ENCODE data around the gene BCR.

Gene BCR

DNA sequence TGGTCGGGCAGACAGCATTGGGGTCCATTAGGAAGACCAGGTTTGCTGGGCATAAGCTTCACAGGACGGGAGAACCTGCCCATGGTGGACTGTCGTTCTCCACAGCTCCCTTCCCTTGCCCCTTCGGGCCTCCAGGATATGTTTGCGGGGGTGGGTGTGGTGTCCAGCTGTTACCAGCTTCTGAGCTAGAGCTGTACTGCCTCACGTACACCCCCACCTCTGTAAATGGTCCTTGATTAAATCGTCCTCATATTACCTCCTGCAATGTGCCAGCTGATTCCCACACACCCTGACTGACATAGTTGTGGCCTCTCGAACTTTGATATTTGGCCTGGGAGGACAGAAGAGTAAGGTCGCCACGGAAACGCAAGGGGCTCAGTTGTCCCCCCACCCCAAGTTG is 16.2 kb upstream of the BCR start:
- H3K79me1 ChIP-seq (ENCODE audit: low read length) = no peaks in the 10 kb centered on the region
- H4K91ac ChIP-seq (ENCODE audit: low read depth, low read length) = no peak overlapping the region
- no peak overlapping the region for H3K4ac ChIP-seq (ENCODE audit: low read depth, low read length)
- no peak overlapping the region for H3K14ac ChIP-seq (ENCODE audit: low read length)
- H3K18ac ChIP-seq (ENCODE audit: low read length) = no peak overlapping the region
- H2BK12ac ChIP-seq (ENCODE audit: low read length) = no peak overlapping the region
- no peak overlapping the region for H2AK5ac ChIP-seq (ENCODE audit: low read length)
- WGBS (ENCODE audit: extremely low coverage, insufficient coverage, insufficient read length) = no CpG with 5 or more reads among the region's 11 CpGs
- no peaks in the 10 kb centered on the region for H3K79me2 ChIP-seq (ENCODE audit: control insufficient read depth, insufficient read depth, low read length, poor library complexity)
- DNase-seq = no peak
- no peak overlapping the region for H2AFZ ChIP-seq (ENCODE audit: insufficient read depth, low read length, poor library complexity)
- H3K27me3 ChIP-seq (ENCODE audit: insufficient read depth, low read length) = no peaks in the 10 kb centered on the region
- H3K36me3 ChIP-seq (ENCODE audit: control insufficient read depth in 1 of 2, insufficient read depth in 2 of 2, low read length in 2 of 2) = no peaks in the 10 kb centered on the region
- no peak overlapping the region for H2BK120ac ChIP-seq (ENCODE audit: insufficient read depth, low read length, poor library complexity)
- no peak overlapping the region for H3K4me2 ChIP-seq (ENCODE audit: low read length)
- H3K4me3 ChIP-seq (ENCODE audit: low read depth, low read length) = no peak overlapping the region
- H3K4me1 ChIP-seq (ENCODE audit: control insufficient read depth in 1 of 2, insufficient read depth in 2 of 2, low read length in 2 of 2) = no peaks in the 10 kb centered on the region
- no peak overlapping the region for H3K27ac ChIP-seq (ENCODE audit: low read depth, low read length)
- H4K8ac ChIP-seq (ENCODE audit: low read depth, low read length) = no peak overlapping the region
- H3K23ac ChIP-seq (ENCODE audit: low read length) = no peak overlapping the region
- H4K12ac ChIP-seq (ENCODE audit: low read depth, low read length) = no peak overlapping the region
- peaks cover 2% of the 10 kb centered on the region for H3K9me3 ChIP-seq (ENCODE audit: insufficient read depth, low read depth, low read length)
- H3K9ac ChIP-seq (ENCODE audit: low read length) = no peak overlapping the region
- H2BK5ac ChIP-seq (ENCODE audit: low read depth, low read length, poor library complexity) = no peak overlapping the region

DNA sequence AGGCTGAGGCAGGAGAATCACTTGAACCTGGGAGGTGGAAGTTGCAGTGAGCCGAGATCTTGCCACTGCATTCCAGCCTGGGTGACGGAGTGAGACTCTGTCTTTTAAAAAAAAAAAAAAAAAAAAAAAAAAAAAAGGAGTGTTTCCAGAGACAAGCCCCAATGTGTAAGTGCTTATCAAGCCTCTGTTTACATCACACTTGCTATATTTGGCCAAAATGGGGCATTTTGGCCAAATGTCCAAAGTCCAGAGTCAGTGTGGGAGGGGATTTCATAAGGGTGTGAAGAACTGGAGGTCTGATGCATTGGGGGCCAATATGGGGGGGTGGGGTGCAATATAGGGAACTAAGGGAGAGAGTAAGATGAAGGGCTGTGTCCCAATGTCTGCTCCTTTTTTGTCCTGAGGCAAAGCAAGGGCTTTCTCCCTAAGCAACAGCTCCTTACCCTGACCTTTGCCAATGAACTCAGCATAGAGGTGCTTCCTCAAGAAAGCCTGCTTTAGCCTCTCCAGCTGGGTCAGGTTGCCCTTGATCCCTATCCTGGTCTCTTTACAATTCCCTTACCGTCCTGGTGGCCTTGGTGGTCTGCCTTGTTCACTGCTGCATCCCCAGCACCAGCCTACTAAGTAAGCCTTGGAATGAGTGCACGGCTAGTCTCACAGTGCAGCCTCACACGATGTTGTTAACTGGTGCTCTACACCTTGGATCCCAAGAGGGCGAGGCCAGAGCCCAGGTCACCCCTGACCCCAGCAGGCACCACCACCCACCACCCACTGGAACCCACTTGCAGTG is 14.1 kb upstream of the BCR start:
- Histone ChIP-seq H3K27me3 (ENCODE audit: insufficient read depth, low read length) (no peaks in the 10 kb centered on the region), H3K36me3 (ENCODE audit: control insufficient read depth in 1 of 2, insufficient read depth in 2 of 2, low read length in 2 of 2) (no peaks in the 10 kb centered on the region), H2BK5ac (ENCODE audit: low read depth, low read length, poor library complexity) (no peak overlapping the region), H3K4me3 (ENCODE audit: low read depth, low read length) (no peak overlapping the region), H2AK5ac (ENCODE audit: low read length) (no peak overlapping the region), H3K79me2 (ENCODE audit: control insufficient read depth, insufficient read depth, low read length, poor library complexity) (no peaks in the 10 kb centered on the region), H3K4ac (ENCODE audit: low read depth, low read length) (no peak overlapping the region), H3K4me1 (ENCODE audit: control insufficient read depth in 1 of 2, insufficient read depth in 2 of 2, low read length in 2 of 2) (no peaks in the 10 kb centered on the region), H3K18ac (ENCODE audit: low read length) (no peak overlapping the region), H3K23ac (ENCODE audit: low read length) (no peak overlapping the region), H4K91ac (ENCODE audit: low read depth, low read length) (no peak overlapping the region), H3K9ac (ENCODE audit: low read length) (peak overlapping the region; percentile 3), H3K4me2 (ENCODE audit: low read length) (no peak overlapping the region), H2AFZ (ENCODE audit: insufficient read depth, low read length, poor library complexity) (no peak overlapping the region), H3K14ac (ENCODE audit: low read length) (no peak overlapping the region), H3K9me3 (ENCODE audit: insufficient read depth, low read depth, low read length) (no peaks in the 10 kb centered on the region), H4K8ac (ENCODE audit: low read depth, low read length) (no peak overlapping the region), H3K79me1 (ENCODE audit: low read length) (no peaks in the 10 kb centered on the region), H2BK120ac (ENCODE audit: insufficient read depth, low read length, poor library complexity) (no peak overlapping the region), H2BK12ac (ENCODE audit: low read length) (no peak overlapping the region), H3K27ac (ENCODE audit: low read depth, low read length) (no peak overlapping the region), H4K12ac (ENCODE audit: low read depth, low read length) (no peak overlapping the region)
- no peak for DNase-seq
- WGBS (ENCODE audit: extremely low coverage, insufficient coverage, insufficient read length) = no CpG with 5 or more reads among the region's 6 CpGs

DNA sequence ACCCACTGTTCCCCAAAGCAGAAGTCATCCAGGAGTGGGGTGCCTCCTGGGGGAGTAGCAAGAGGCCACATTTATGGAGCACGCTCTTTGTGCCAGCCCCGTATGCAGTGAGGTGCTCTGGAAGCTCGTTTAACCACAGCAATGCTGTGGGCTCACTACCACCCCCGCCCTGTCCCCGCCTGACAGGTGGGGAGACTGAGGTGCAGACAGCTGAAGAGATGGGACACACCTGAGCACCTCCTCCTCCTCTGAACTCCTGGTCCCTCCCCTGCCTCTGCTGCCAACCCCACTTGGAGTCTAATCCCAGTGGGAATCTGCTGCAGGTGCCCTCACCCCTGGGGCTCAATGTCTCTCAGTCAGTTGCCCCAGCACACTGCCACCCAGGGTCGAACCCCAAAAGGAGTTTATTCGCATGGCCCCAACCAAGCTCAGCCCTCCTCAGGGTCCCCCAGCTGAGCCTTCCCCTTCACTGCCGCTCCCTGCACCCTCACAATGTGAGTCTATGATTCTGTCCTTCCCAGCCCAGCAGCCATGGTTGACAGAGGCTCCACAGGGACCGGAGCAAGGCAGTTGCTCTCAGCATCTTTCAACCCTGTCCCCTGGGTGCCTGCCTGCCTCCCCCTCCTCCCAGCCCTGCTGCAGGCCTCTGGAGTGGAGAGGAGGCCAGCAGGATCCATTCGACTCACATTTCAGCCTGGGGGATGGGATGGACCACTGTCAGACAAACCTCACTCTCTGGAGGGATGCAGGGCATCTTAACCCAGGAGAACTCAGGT is 13.3 kb upstream of the BCR start:
- H3K79me2 ChIP-seq (ENCODE audit: control insufficient read depth, insufficient read depth, low read length, poor library complexity) = no peaks in the 10 kb centered on the region
- no peak overlapping the region for H3K18ac ChIP-seq (ENCODE audit: low read length)
- H3K4me1 ChIP-seq (ENCODE audit: control insufficient read depth in 1 of 2, insufficient read depth in 2 of 2, low read length in 2 of 2) = no peaks in the 10 kb centered on the region
- H2BK120ac ChIP-seq (ENCODE audit: insufficient read depth, low read length, poor library complexity) = no peak overlapping the region
- H3K4ac ChIP-seq (ENCODE audit: low read depth, low read length) = no peak overlapping the region
- H4K12ac ChIP-seq (ENCODE audit: low read depth, low read length) = no peak overlapping the region
- H3K27ac ChIP-seq (ENCODE audit: low read depth, low read length) = no peak overlapping the region
- no peak overlapping the region for H3K4me3 ChIP-seq (ENCODE audit: low read depth, low read length)
- no peak overlapping the region for H3K4me2 ChIP-seq (ENCODE audit: low read length)
- H3K9me3 ChIP-seq (ENCODE audit: insufficient read depth, low read depth, low read length) = no peaks in the 10 kb centered on the region
- H4K91ac ChIP-seq (ENCODE audit: low read depth, low read length) = no peak overlapping the region
- H2AFZ ChIP-seq (ENCODE audit: insufficient read depth, low read length, poor library complexity) = no peak overlapping the region
- no peak overlapping the region for H3K23ac ChIP-seq (ENCODE audit: low read length)
- no peak overlapping the region for H2AK5ac ChIP-seq (ENCODE audit: low read length)
- H3K9ac ChIP-seq (ENCODE audit: low read length) = no peak overlapping the region
- H3K27me3 ChIP-seq (ENCODE audit: insufficient read depth, low read length) = no peaks in the 10 kb centered on the region
- no peak overlapping the region for H2BK5ac ChIP-seq (ENCODE audit: low read depth, low read length, poor library complexity)
- H3K36me3 ChIP-seq (ENCODE audit: control insufficient read depth in 1 of 2, insufficient read depth in 2 of 2, low read length in 2 of 2) = no peaks in the 10 kb centered on the region
- no peak for DNase-seq
- WGBS (ENCODE audit: extremely low coverage, insufficient coverage, insufficient read length) = no CpG with 5 or more reads among the region's 10 CpGs
- H2BK12ac ChIP-seq (ENCODE audit: low read length) = no peak overlapping the region
- H3K14ac ChIP-seq (ENCODE audit: low read length) = no peak overlapping the region
- H3K79me1 ChIP-seq (ENCODE audit: low read length) = no peaks in the 10 kb centered on the region
- no peak overlapping the region for H4K8ac ChIP-seq (ENCODE audit: low read depth, low read length)

DNA sequence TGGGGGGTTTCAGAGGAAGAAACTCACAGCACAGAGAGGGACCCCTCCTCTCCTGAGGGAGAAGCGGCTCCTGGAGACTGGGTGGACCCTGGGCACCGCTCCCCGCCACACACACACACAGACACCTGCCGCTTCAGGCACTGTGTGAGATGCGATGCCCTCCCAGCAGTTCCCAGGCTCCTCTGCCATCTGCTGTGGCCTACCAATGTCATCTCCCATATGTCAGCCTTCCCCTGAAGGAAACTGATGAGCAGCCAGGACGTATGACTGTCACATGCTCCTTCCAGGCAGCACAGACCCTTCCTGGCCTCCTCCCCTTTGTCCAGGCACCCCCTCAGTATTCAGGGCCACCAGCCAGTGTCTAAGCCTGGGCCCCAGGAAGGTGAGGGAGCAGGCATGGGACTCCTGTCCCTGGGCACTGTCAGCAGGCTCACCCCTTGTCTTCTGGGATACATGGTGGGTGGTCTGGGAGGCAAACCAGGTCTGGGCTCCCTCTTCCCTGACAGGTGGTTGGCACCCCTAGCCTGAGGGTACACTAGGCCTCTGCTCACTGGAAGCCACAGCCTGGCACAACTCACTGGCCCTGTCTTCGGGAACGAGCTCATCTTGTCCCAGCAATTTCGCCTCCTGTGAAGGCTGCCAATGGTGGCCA is 11.8 kb upstream of the BCR start:
- no peak overlapping the region for H3K4ac ChIP-seq (ENCODE audit: low read depth, low read length)
- H3K79me2 ChIP-seq (ENCODE audit: control insufficient read depth, insufficient read depth, low read length, poor library complexity) = no peaks in the 10 kb centered on the region
- no peak overlapping the region for H2AK5ac ChIP-seq (ENCODE audit: low read length)
- no peak overlapping the region for H3K4me3 ChIP-seq (ENCODE audit: low read depth, low read length)
- no peak overlapping the region for H2BK5ac ChIP-seq (ENCODE audit: low read depth, low read length, poor library complexity)
- H3K9ac ChIP-seq (ENCODE audit: low read length) = no peak overlapping the region
- H4K8ac ChIP-seq (ENCODE audit: low read depth, low read length) = no peak overlapping the region
- H4K12ac ChIP-seq (ENCODE audit: low read depth, low read length) = no peak overlapping the region
- no peak overlapping the region for H4K91ac ChIP-seq (ENCODE audit: low read depth, low read length)
- no peaks in the 10 kb centered on the region for H3K27me3 ChIP-seq (ENCODE audit: insufficient read depth, low read length)
- no peak overlapping the region for H3K18ac ChIP-seq (ENCODE audit: low read length)
- no peaks in the 10 kb centered on the region for H3K36me3 ChIP-seq (ENCODE audit: control insufficient read depth in 1 of 2, insufficient read depth in 2 of 2, low read length in 2 of 2)
- H3K23ac ChIP-seq (ENCODE audit: low read length) = no peak overlapping the region
- H3K9me3 ChIP-seq (ENCODE audit: insufficient read depth, low read depth, low read length) = no peaks in the 10 kb centered on the region
- H3K79me1 ChIP-seq (ENCODE audit: low read length) = no peaks in the 10 kb centered on the region
- no peak overlapping the region for H2AFZ ChIP-seq (ENCODE audit: insufficient read depth, low read length, poor library complexity)
- no peak overlapping the region for H3K27ac ChIP-seq (ENCODE audit: low read depth, low read length)
- H3K4me2 ChIP-seq (ENCODE audit: low read length) = no peak overlapping the region
- no peaks in the 10 kb centered on the region for H3K4me1 ChIP-seq (ENCODE audit: control insufficient read depth in 1 of 2, insufficient read depth in 2 of 2, low read length in 2 of 2)
- H3K14ac ChIP-seq (ENCODE audit: low read length) = no peak overlapping the region
- no CpG with 5 or more reads among the region's 9 CpGs for WGBS (ENCODE audit: extremely low coverage, insufficient coverage, insufficient read length)
- no peak for DNase-seq
- no peak overlapping the region for H2BK12ac ChIP-seq (ENCODE audit: low read length)
- H2BK120ac ChIP-seq (ENCODE audit: insufficient read depth, low read length, poor library complexity) = no peak overlapping the region

All from trophoblast cell (in vitro differentiated cells and primary cell).